Measurements from ENCODE around the gene ZFR2. TPM values are rescaled to one million over a fixed set of nuclear protein-coding genes. Genes with fewer than 3 reads are reported as not detected.

Gene ZFR2
- total RNA-seq, 2 donors from 2014 or later = not detected

DNA sequence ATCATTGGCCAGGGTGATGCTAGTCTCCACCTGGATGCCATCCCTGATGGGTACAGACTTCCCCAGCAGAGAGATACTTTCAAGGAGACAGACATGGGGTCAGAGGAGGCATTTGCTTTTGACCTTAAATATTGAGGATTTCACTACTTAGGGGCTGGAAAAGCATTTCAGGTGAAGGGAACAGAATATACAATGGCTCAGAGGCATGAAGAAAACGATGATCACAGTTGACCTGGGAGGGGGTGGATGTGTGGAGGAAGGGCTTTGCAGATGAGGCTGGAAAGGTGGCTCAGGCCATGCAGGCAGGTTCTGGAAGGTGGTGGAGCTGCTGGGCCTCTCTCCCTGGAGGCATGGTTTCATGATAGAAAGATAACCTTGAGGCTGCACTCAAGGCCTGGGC is 86.5 kb downstream of the ZFR2 start:
- intact Hi-C loops (cut with DNase I) = no loop called here
- DNase-seq (ENCODE audit: low spot score) = no peak

DNA sequence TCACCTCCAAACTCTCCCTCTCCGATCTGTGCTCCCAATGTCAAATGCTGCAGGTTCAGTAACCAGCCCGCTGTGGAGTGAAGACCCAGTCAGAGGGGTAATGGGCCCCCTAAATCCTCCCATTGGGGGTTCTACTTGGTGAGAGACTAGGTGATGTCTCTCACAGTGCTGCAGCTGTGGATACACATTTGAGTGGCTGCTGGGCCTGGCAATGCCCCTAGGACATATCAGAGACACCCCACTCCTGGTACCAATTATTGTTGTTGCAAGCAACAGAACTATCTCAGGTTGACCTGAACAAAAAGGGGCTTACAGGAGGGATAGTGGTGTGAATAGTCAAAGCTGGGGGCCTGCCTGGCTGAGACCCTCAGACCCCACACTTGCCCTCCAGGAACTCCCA is 87.2 kb downstream of the ZFR2 start:
- intact Hi-C loops (cut with DNase I) = no loop called here
- no peak for DNase-seq (ENCODE audit: low spot score)

DNA sequence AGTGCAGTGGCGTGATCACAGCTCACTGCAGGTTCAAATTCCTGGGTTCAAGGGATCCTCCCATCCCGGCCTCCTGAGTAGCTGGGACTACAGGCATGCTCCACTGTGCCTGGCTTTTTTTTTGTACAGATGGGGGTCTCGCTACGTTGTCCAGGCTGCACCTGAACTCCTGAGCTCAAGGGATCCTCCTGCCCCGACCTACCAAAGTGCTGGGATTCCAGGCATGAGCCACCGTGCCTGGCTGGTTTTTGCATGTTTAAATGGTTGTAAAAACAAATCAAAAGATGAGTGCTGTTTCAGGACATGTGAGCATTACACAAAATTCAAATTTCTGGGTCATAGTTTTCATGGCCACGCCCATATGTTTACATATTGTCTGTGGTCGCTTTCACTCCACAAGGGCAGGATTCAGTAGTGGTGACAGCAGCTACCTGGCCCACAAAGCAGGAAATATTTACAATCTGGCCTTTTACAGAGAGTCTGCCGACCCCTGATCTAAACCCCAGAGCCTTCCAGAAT is 88.0 kb downstream of the ZFR2 start:
- intact Hi-C loops (cut with DNase I) = no loop called here
- DNase-seq (ENCODE audit: low spot score) = no peak

DNA sequence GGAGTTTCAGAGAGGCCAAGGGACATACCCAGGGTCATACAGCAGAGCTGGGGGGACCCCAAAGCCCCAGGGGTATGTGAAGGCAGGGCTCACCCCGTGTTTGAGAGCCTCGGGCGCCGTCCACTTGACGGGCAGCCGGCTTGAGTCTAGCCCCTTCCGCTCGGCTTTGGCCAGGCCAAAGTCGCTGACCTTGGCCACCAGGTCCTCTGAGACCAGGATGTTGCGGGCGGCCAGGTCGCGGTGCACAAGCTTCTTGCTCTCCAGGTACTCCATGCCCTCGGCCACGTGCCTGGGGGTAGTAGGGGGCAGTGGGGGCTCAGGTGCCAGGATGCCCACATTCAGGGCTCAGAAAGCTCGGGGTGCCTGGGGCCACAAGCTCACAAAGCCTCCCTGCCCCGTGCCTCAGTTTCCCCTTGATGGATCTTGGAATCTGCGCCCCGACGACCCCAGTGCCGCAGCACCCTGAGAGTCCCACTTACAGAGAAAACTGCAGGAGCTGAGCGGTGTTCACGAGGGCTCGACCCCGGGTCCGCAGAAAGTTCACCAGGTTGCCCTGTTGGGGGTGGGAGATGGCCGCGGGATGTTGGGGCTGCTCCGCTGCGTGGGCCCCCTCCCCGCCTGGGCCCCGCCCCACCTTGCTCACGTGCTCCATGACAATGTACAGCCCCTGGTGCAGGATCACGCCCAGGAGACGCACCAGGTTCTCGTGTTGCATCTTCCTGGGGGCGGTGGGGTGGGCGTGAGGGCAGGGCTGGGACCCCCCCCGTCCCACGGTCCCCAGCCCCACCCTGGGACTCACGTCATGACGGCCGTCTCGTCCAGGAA is 89.7 kb downstream of the ZFR2 start:
- DNase-seq (ENCODE audit: low spot score) = no peak
- intact Hi-C loops (cut with DNase I) = no loop called here

DNA sequence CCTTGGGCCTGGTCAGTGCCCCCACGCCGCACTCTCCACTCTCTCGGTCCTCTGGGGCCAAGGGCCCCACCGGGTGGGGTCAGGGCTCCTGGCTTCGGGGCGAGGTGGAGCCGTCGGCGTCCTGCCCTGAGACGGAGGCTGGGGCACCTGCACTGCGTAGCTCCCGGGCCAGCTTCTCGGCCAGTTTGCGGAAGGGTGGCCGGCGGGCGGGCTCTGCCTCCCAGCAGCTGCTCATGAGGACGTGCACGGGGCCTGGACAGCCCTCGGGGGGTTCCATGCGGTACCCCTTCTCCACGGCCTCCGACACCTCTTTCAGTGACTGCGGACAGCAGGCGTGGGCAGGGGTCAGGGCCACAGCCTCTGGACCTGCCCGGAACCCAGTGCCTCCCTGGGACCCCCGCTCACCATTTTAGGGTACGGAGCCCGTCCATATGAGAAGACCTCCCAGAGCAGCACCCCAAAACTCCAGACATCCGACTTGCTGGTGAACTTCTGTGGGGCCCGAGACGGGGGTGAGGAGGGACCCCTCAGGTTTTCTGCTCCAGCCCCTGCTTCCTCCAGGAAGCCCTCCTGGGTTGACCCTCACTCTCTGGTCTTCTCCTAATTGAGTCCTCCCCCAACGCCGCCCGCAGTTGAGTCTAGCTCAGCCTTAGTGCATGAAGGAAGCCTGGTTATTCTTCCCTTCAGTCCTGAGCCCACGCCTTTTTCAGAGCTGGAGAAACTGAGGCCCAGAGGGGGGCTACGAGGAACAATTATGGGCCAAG is 90.6 kb downstream of the ZFR2 start:
- intact Hi-C loops (cut with DNase I) = no loop called here
- DNase-seq (ENCODE audit: low spot score) = no peak

DNA sequence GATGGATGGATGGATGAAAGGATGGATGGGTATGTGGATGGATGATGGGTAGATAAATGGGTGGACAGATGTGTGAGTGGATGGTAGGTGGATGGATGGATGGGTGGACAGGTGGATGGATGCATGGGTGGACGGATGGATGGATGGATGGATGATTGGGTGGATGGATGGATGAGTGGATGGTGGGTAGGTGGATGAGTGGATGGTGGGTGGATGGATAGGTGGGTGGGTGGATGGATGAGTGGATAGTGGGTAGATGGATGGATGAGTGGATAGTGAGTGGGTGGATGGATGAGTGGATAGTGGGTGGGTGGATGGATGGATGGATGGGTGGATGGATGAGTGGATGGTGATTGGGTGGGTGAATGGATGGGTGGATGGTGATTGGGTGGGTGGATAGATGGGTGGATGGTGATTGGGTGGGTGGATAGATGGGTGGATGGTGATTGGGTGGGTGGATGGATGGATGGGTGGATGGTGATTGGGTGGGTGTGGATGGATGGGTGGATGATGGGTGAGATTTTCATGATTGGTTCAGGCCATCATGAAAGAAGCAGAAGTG is 92.3 kb downstream of the ZFR2 start:
- DNase-seq (ENCODE audit: low spot score) = no peak
- intact Hi-C loops (cut with DNase I) = no loop called here

DNA sequence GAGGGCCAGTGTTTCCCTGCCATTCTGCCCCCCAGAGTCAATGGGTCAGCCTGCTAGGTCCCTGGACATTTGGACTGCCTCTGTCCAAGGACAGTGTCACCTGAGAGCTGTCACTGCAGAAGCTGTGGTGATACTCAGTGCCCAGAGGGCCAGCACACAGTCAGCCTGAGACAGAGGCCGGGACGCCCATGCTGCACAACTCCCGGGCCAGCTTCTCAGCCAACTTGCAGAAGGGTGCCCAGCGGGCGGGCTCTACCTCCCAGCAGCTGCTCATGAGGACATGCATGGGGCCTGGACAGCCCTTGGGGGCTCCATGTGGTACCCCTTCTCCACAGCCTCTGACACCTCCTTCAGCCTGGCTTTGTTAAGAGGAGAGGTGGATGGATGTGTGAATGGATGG is 93.0 kb downstream of the ZFR2 start:
- no peak for DNase-seq (ENCODE audit: low spot score)
- intact Hi-C loops (cut with DNase I) = no loop called here

DNA sequence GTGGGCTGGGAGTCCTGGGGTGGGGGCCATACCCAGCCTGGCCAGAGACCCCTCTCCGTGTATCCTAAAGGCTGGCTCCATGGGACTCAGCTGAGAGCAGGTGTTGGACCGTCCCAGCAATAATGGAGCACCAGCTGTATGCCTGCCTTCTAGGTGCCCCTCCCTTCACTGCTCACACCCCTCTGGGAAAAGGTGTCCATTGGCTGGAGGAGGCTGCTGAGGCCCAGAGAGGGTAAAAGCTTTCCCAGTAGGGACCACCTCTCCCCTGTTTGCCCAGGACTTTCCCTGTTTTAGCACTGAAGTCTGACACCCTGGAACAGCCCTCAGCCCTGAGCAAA is 93.5 kb downstream of the ZFR2 start:
- no peak for DNase-seq (ENCODE audit: low spot score)

DNA sequence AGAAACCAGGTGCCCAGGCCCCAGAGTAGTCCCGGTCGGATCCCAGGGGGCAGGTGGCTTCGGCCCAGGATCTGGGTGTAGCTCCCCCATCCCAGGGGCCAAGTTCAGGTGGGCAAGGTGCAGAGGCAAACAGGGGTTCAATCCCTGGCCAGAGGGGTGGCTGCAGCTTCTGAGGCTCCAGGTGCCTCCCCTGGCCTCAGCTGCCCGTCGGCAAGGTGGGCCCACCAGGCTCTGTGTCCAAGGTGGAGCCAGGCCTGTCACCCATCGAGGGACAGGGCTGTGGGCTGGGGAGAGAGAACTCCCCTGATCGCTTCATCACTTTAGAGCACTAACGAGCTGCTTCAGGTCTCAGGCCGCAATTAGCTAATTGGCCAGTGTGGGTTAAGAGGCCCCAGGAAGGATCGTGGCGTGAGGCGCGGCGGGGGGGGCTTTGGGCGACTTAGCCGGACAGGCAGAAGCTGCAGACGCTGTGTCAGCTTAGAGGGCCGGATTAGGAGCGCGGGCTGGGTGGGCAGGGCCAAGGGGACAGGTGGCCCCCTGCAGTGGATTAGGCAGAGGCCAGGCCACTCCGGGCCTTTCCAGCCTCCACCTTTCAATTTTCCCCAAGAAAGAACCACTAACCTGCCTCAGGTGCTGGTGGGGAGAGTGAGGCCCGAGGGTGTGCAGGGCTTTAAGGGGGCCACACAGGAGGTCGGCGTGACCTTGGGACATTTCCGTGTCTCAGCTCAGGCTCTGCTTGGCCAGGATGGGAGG is 94.0 kb downstream of the ZFR2 start:
- intact Hi-C loops (cut with DNase I) = no loop called here
- no peak for DNase-seq (ENCODE audit: low spot score)

More for the DNA sequence above, 93.5 kb downstream of the ZFR2 start:
- intact Hi-C loops (cut with DNase I) = no loop called here

DNA sequence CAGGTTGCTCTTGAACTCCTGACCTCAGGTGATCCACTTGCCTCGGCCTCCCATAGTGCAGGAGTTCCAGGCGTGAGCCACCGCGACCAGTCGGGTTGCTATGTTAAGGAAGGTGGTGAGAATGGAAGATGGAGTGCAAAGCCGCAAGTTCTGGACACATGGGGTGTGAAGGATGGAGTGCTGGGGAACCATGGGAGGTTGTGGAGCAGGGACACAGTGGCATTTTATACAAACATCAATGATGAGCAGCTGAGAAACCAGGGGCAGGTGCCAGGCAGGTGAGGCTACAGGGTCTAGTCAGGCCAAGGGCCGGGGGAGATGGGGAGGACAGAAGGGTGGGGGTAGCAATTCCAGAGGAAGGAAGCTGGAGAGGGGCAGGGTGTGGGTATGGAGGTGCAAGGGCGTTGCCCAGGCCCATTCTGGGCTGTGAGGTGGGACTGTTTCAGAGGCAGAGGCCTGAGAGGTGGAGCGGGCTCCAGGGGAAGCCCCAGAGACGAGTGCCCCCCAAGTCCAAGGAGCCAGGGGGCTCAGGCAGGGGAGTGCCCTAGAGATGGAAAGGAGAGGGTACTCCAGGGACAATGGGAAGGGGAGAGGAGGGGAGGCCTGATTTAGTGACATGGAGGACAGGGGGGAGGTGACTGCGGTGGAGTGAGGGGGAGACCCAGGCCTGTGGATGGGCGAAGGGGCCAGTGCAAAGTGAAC is 94.9 kb downstream of the ZFR2 start:
- DNase-seq (ENCODE audit: low spot score) = no peak
- intact Hi-C loops (cut with DNase I) = no loop called here

DNA sequence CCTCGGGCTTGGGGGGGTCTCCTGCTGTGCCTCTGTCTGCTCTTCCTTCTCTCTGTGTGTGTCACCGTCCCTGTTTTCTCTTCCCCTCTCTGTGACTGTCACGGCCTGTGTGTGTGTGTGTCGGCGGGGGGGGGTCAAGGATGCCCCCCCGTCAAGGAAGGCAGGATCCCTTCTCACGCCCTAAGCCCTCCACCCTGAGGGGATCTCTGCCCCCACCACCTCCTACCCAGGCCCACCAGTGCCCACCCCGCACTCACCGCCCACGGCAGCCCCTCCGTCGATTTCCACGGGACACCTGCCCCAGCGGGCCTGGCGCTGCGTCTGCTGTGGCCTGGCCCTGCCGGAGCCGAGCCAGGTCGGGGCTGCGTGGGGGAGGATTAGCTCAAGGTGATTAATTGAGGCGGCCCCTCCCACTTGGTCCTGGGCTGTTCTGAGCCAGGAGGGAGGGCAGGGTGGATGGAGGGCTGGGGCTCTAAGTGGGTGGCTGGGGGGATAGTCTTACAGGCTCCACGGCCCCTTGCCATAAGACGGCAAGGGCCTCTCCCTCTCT is 96.9 kb downstream of the ZFR2 start, which contains the start of gene RAX2:
TSS of gene RAX2 (minus strand) at position 323 of the 550 bp plus-strand sequence. CDS start 486 bp downstream, outside the sequence.
- no peak for DNase-seq (ENCODE audit: low spot score)
- intact Hi-C loops (cut with DNase I) = no loop called here

DNA sequence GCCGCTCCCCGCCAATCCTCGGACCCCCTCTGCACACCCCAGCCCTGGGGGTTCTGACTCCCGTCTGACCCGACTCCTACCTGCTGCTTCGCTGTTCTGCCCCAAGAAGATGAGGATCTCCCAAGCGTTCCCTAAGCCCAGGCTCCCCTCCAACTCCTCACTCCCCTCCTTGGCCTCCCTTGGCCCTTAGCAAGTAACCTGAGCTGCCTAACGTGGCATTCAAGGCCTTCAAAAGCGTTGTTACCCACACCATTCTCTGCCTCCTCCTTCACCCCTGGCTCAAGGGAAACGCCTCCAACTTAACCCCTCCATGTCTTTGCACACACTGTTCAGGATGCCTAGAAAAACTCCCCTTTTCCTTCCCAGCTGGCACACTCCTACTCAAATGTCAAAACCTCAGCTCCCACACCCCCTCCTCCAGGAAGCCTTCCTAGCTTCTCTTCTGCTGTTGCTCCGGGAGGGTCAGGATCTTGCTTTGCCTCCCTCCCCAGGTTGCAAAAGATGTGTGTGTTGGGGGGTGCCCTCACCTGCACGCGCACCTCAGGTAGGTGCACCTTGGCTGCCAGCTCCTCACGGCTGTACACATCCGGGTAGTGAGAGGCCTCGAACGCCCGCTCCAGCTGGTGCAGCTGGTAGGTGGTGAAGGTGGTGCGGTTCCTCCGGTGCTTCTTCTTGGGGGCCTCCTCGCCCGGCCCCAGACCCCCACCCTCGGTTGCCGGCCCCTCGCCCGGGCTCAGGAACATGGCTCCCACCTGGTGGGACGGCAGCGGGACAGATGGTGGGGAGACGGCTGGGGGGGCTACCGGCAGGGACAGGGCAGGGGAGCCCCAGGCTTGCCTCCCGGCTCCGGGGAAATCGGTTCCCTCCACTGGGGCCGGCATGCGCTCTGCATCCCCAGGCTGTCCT is 97.6 kb downstream of the ZFR2 start:
- DNase-seq (ENCODE audit: low spot score) = no peak
- intact Hi-C loops (cut with DNase I) = no loop called here

DNA sequence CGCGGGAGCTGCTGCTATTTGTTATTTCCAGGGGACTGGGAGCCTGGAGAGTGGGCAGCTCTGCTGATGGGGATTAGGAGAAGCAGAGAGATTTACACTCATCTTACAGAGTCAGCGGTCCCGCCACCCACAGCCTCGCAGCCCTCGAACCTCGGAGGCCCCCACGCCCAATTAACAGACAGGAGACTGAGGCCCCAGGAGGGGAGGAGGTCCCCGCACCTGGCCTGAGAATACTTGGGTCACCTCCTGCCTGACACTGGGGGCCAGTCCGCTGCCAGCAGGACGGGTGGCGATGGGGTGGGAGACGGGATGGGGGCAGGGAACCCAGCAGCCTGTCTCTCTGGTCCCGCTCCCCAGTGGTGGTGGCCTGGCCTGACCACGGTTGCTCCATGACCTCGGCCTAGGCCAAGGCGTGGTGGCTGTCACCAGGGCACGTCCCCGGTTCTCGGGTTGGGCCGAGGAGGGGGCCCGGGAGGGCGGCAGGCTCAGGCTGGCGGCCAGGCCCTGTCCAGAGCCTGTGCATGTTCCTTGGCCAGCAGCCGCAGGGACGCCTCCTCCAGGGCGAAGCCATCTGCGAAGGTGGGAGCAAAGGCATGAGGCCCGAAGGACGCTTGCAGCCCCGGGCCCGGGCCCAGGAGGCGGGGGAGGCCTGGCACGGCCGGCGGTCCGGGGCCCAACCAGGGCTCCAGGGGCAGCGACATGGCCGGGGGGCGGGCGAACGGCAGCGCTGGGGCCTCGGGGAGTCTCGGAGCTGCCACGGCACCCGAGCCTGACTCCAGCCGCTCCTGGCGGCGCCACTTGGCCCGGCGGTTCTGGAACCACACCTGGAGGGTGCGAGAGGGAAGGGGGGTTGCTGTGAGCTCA is 98.5 kb downstream of the ZFR2 start:
- no peak for DNase-seq (ENCODE audit: low spot score)
- intact Hi-C loops (cut with DNase I) = no loop called here

DNA sequence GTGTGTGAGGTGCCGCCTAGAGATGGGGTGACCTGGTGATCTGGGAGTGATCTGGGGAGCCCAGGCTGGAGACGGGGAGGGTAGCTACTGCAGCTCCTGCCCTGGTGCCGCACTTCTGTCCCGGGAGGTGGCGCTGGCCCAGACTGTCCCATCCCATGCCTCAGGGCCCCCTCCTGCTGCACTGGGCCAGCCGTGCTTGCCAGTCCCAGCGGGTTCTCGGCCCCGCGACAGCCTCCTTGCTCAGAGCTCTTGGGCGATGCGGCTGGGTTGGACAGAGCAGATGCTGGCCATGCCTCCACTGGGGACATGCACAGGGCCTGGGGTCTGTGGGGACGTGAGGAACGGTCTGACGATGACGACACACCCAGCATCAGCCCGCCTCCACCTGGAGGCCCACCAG is 99.3 kb downstream of the ZFR2 start:
- intact Hi-C loops (cut with DNase I) = no loop called here
- DNase-seq (ENCODE audit: low spot score) = no peak

DNA sequence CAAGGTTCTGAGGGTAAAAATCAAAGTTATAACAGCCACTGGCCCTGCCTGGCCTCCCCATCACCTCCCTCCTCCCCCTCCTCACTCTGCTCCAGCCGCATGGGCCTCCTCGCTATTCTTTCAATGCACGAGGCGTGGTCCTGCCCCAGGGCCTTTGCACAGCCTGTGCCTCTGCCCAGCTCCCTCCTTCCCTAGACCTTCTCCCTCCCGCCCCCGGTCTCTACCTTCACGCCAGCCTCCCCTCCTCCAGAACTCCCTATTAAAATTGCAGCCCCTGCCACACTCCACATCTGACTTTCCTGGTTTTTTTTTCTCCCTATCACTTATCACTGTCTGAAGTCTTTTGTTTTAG is 100.1 kb downstream of the ZFR2 start:
- intact Hi-C loops (cut with DNase I) = no loop called here
- DNase-seq (ENCODE audit: low spot score) = no peak

DNA sequence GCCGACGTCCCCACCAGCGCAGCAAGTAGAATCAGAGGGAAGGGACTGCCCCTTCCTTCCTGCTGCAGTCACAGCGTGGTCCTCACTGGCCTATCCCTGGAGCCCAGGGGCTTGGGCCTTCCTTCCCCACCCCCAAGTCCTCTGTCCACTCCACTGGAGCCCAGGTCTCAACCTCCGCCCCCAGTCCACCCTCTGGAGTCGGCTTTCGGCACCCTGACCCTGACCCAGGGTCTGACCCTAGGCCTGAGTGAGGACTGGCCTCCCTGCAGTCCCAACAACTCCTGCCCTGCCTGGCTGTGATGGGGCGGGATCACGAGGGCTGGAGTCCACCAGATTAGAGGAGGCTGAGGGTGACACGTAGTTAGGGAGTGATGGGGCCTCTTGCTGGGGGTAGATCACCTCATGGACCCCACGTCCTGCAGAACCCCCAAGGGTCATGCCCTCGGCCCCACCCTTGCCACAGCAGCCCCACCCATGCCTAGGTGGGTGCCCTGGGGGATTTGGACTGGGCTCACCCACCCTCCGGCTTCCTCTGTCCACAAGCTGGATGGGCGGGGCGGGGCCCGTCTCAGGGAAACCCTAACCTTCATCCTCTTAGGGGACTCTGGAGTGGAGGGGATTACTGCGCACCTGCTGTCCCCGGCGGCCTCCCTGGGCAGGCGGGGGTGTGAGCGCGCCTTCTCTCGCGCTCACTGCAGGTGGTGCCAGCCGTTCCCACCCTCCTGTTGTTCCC is 100.7 kb downstream of the ZFR2 start:
- no peak for DNase-seq (ENCODE audit: low spot score)
- intact Hi-C loops (cut with DNase I) = no loop called here
